ENCODE results near the gene GAST. TPM values are rescaled to one million over a fixed set of nuclear protein-coding genes. Genes with fewer than 3 reads are reported as not detected.

Gene GAST
- total and polyA plus RNA-seq, 2 of the 13 experiments (the other 11 are each of a cell fraction or from before 2014, with no cell fraction given): 0.32 to 0.42 TPM

- peak; percentile 69; the same call in 1 of the 2 replicates for TF ChIP-seq ZNF3 (CRISPR knock-in tag; IDR thresholded peaks at IDR 0.05)
- peak; percentile 59; the same call in 1 of the 2 replicates for TF ChIP-seq TAF1 (CRISPR knock-in tag; IDR thresholded peaks at IDR 0.05)
- TF ChIP-seq PHF21A (CRISPR knock-in tag; IDR thresholded peaks at IDR 0.05): peak; percentile 59; the same call in 1 of the 2 replicates
- TF ChIP-seq ZBTB38 (CRISPR knock-in tag; IDR thresholded peaks at IDR 0.05): peak; percentile 27; the same call in 1 of the 2 replicates
- TF ChIP-seq DNMT1 (CRISPR knock-in tag; IDR thresholded peaks at IDR 0.05): peak; percentile 87; the same call in 1 of the 2 replicates
- TF ChIP-seq, protein P1, sequence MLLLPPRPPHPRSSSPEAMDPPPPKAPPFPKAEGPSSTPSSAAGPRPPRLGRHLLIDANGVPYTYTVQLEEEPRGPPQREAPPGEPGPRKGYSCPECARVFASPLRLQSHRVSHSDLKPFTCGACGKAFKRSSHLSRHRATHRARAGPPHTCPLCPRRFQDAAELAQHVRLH (CRISPR knock-in tag; IDR thresholded peaks at IDR 0.05; ENCODE audit: borderline replicate concordance, low read depth): peak; percentile 85; the same call in 1 of the 2 replicates
- peak; percentile 51; the same call in 1 of the 2 replicates for TF ChIP-seq MEF2D (CRISPR knock-in tag; IDR thresholded peaks at IDR 0.05)
- TF ChIP-seq PPARG (CRISPR knock-in tag; conservative IDR thresholded peaks at IDR 0.05): 0 out of 2 replicates have a peak, but pooled peaks have one; percentile 46
- peak; percentile 59; the same call in 1 of the 2 replicates for TF ChIP-seq ERF (CRISPR knock-in tag; IDR thresholded peaks at IDR 0.05)
- TF ChIP-seq ZNF264 (CRISPR knock-in tag; IDR thresholded peaks at IDR 0.05): no peak
- TF ChIP-seq GTF3A (CRISPR knock-in tag; conservative IDR thresholded peaks at IDR 0.05): no peak
- no peak for TF ChIP-seq ZNF367 (CRISPR knock-in tag; IDR thresholded peaks at IDR 0.05; ENCODE audit: borderline replicate concordance)
- no peak; the same call in 1 of the 2 replicates for TF ChIP-seq MTA1 (CRISPR knock-in tag; IDR thresholded peaks at IDR 0.05; ENCODE audit: borderline replicate concordance)
- no peak for TF ChIP-seq TEF (CRISPR knock-in tag; IDR thresholded peaks at IDR 0.05)
- 0 out of 2 replicates have a peak, but pooled peaks have one; percentile 71 for TF ChIP-seq KLF9 (CRISPR knock-in tag; IDR thresholded peaks at IDR 0.05; ENCODE audit: low read depth)
- peak in 1 of 2 experiments; percentile 79; a peak in 2 of 4 replicates for TF ChIP-seq KLF16 (CRISPR knock-in tag; IDR thresholded peaks at IDR 0.05)
- TF ChIP-seq FOXO1 (CRISPR knock-in tag; IDR thresholded peaks at IDR 0.05): peak; percentile 75
- no peak for TF ChIP-seq ZZZ3 (CRISPR knock-in tag; IDR thresholded peaks at IDR 0.05; ENCODE audit: borderline replicate concordance)
- TF ChIP-seq, protein P2, sequence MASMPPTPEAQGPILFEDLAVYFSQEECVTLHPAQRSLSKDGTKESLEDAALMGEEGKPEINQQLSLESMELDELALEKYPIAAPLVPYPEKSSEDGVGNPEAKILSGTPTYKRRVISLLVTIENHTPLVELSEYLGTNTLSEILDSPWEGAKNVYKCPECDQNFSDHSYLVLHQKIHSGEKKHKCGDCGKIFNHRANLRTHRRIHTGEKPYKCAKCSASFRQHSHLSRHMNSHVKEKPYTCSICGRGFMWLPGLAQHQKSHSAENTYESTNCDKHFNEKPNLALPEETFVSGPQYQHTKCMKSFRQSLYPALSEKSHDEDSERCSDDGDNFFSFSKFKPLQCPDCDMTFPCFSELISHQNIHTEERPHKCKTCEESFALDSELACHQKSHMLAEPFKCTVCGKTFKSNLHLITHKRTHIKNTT (CRISPR knock-in tag; IDR thresholded peaks at IDR 0.05): no peak
- TF ChIP-seq, protein P3, sequence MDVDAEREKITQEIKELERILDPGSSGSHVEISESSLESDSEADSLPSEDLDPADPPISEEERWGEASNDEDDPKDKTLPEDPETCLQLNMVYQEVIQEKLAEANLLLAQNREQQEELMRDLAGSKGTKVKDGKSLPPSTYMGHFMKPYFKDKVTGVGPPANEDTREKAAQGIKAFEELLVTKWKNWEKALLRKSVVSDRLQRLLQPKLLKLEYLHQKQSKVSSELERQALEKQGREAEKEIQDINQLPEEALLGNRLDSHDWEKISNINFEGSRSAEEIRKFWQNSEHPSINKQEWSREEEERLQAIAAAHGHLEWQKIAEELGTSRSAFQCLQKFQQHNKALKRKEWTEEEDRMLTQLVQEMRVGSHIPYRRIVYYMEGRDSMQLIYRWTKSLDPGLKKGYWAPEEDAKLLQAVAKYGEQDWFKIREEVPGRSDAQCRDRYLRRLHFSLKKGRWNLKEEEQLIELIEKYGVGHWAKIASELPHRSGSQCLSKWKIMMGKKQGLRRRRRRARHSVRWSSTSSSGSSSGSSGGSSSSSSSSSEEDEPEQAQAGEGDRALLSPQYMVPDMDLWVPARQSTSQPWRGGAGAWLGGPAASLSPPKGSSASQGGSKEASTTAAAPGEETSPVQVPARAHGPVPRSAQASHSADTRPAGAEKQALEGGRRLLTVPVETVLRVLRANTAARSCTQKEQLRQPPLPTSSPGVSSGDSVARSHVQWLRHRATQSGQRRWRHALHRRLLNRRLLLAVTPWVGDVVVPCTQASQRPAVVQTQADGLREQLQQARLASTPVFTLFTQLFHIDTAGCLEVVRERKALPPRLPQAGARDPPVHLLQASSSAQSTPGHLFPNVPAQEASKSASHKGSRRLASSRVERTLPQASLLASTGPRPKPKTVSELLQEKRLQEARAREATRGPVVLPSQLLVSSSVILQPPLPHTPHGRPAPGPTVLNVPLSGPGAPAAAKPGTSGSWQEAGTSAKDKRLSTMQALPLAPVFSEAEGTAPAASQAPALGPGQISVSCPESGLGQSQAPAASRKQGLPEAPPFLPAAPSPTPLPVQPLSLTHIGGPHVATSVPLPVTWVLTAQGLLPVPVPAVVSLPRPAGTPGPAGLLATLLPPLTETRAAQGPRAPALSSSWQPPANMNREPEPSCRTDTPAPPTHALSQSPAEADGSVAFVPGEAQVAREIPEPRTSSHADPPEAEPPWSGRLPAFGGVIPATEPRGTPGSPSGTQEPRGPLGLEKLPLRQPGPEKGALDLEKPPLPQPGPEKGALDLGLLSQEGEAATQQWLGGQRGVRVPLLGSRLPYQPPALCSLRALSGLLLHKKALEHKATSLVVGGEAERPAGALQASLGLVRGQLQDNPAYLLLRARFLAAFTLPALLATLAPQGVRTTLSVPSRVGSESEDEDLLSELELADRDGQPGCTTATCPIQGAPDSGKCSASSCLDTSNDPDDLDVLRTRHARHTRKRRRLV (CRISPR knock-in tag; IDR thresholded peaks at IDR 0.05): no peak
- TF ChIP-seq ZNF775 (CRISPR knock-in tag; IDR thresholded peaks at IDR 0.05; ENCODE audit: borderline replicate concordance): no peak
- TF ChIP-seq BRF2 (CRISPR knock-in tag; IDR thresholded peaks at IDR 0.05): no peak
- peak; percentile 54 for TF ChIP-seq NFKBIZ (CRISPR knock-in tag; IDR thresholded peaks at IDR 0.05)
Observed at GRCh38 chr17:41665566-41666236, 46.4 kb upstream of the GAST start (continued).

All from HepG2 (cell line).